Measurements from ENCODE around the gene MAP3K20. TPM values are rescaled to one million over a fixed set of nuclear protein-coding genes. Genes with fewer than 3 reads are reported as not detected.

Gene MAP3K20
- total RNA-seq, 4 donors from 2014 or later = 24.7 to 40.2 (median 33.8) TPM

- intact Hi-C loops (cut with DNase I; ENCODE audit: low total_unique reads) = no loop called here
- Histone ChIP-seq H3K4me1 (no peaks in the 10 kb centered on the region), H3K27me3 (no peaks in the 10 kb centered on the region), H3K36me3 (no peaks in the 10 kb centered on the region), H3K27ac (no peak overlapping the region), H3K4me3 (no peak overlapping the region), H3K9me3 (no peaks in the 10 kb centered on the region)
- no peak for DNase-seq
- TF ChIP-seq POLR2A (IDR thresholded peaks at IDR 0.05) (no peak), POLR2AphosphoS5 (IDR thresholded peaks at IDR 0.05) (no peak), EP300 (IDR thresholded peaks at IDR 0.05; ENCODE audit: low read depth) (no peak)
- TF ChIP-seq, protein P1, sequence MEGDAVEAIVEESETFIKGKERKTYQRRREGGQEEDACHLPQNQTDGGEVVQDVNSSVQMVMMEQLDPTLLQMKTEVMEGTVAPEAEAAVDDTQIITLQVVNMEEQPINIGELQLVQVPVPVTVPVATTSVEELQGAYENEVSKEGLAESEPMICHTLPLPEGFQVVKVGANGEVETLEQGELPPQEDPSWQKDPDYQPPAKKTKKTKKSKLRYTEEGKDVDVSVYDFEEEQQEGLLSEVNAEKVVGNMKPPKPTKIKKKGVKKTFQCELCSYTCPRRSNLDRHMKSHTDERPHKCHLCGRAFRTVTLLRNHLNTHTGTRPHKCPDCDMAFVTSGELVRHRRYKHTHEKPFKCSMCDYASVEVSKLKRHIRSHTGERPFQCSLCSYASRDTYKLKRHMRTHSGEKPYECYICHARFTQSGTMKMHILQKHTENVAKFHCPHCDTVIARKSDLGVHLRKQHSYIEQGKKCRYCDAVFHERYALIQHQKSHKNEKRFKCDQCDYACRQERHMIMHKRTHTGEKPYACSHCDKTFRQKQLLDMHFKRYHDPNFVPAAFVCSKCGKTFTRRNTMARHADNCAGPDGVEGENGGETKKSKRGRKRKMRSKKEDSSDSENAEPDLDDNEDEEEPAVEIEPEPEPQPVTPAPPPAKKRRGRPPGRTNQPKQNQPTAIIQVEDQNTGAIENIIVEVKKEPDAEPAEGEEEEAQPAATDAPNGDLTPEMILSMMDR (IDR thresholded peaks at IDR 0.05) = no peak
- in situ Hi-C loops (cut with MboI; ENCODE audit: low pct_ligation_motif_present in 1 of 4, low pct_unique_long_range_greater_than_20kb in 1 of 4, low sequenced_read_pairs in 3 of 4) = no loop called here
Measured at GRCh38 chr2:173141666-173142065, 66.0 kb downstream of the MAP3K20 start.

GRCh38 chr2:173145454-173145853 lies 69.8 kb downstream of the MAP3K20 start:
- no peak overlapping the region for H3K4me3 ChIP-seq
- no peaks in the 10 kb centered on the region for H3K36me3 ChIP-seq
- no peak overlapping the region for H3K27ac ChIP-seq
- H3K27me3 ChIP-seq = no peaks in the 10 kb centered on the region
- DNase-seq = no peak
- TF ChIP-seq POLR2AphosphoS5 (IDR thresholded peaks at IDR 0.05) = no peak
- no peak for TF ChIP-seq EP300 (IDR thresholded peaks at IDR 0.05; ENCODE audit: low read depth)
- TF ChIP-seq, protein P1 (IDR thresholded peaks at IDR 0.05) = no peak
- no peak for TF ChIP-seq POLR2A (IDR thresholded peaks at IDR 0.05)
- no peaks in the 10 kb centered on the region for H3K9me3 ChIP-seq
- intact Hi-C loops (cut with DNase I; ENCODE audit: low total_unique reads) = no loop called here
- peaks cover 0 to 3% (median 0%) of the 10 kb centered on the region in 4 donors for H3K4me1 ChIP-seq
- in situ Hi-C loops (cut with MboI; ENCODE audit: low pct_ligation_motif_present in 1 of 4, low pct_unique_long_range_greater_than_20kb in 1 of 4, low sequenced_read_pairs in 3 of 4) = no loop called here

DNA sequence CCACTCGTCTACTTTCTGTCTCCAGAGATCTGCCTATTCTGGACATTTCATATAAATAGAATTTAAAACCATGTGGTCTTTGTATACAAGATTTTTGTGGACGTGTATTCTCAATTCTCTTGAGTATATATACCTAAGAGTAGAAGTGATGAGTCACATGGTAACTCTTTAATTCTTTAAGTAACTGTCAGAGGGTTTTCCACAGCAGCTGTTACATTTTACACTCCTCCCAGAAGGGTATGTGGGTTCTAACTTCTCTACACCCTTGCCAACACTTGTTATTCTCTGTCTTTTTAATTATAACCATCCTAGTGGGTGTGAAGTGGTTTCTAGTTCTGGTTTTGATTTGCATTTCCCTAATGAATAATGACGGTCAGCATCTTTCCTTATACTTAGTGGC lies 70.9 kb downstream of the MAP3K20 start:
- Histone ChIP-seq H3K27me3 (no peaks in the 10 kb centered on the region), H3K27ac (no peak overlapping the region), H3K36me3 (no peaks in the 10 kb centered on the region), H3K4me3 (no peak overlapping the region), H3K9me3 (no peaks in the 10 kb centered on the region), H3K4me1 (peaks cover 0 to 3% (median 0%) of the 10 kb centered on the region in 4 donors)
- DNase-seq = no peak
- in situ Hi-C loops (cut with MboI; ENCODE audit: low pct_ligation_motif_present in 1 of 4, low pct_unique_long_range_greater_than_20kb in 1 of 4, low sequenced_read_pairs in 3 of 4) = no loop called here
- TF ChIP-seq POLR2AphosphoS5 (IDR thresholded peaks at IDR 0.05) = no peak
- TF ChIP-seq, protein P1 (IDR thresholded peaks at IDR 0.05) = no peak
- intact Hi-C loops (cut with DNase I; ENCODE audit: low total_unique reads) = no loop called here
- 58 to 72% methylated on average over 3 of the region's 3 CpGs for WGBS, 2 donors (ENCODE audit: low coverage in 1 of 2)

GRCh38 chr2:173148520-173148919 lies 72.9 kb downstream of the MAP3K20 start:
- no peak overlapping the region for H3K4me3 ChIP-seq
- in situ Hi-C loops (cut with MboI; ENCODE audit: low pct_ligation_motif_present in 1 of 4, low pct_unique_long_range_greater_than_20kb in 1 of 4, low sequenced_read_pairs in 3 of 4) (no loop called here), intact Hi-C loops (cut with DNase I; ENCODE audit: low total_unique reads) (no loop called here)
- H3K27me3 ChIP-seq = no peaks in the 10 kb centered on the region
- no peak for DNase-seq
- 60 to 78% methylated on average over 1 to 4 of the region's 4 CpGs for WGBS, 2 donors (ENCODE audit: low coverage in 1 of 2)
- H3K4me1 ChIP-seq = peaks cover 0 to 6% (median 1%) of the 10 kb centered on the region in 4 donors
- no peaks in the 10 kb centered on the region for H3K9me3 ChIP-seq
- H3K36me3 ChIP-seq = no peaks in the 10 kb centered on the region
- H3K27ac ChIP-seq = no peak overlapping the region
- TF ChIP-seq, protein P1 (IDR thresholded peaks at IDR 0.05) = no peak
- TF ChIP-seq POLR2A (IDR thresholded peaks at IDR 0.05) (no peak), EP300 (IDR thresholded peaks at IDR 0.05; ENCODE audit: low read depth) (no peak), POLR2AphosphoS5 (IDR thresholded peaks at IDR 0.05) (no peak)

All from transverse colon (tissue), 4 donors.